H1 (cell line): ENCODE results near the gene ITPR3. TPM values are rescaled to one million over a fixed set of nuclear protein-coding genes. Genes with fewer than 3 reads are reported as not detected.

ENCODE experiments used
- ATF3 ChIP-seq: IDR thresholded peaks from 2 replicates; pipeline ENCODE4 v1.6.1; 2011; ENCODE audit warnings: low read depth, mild to moderate bottlenecking, low read length; ENCODE audit not compliant: insufficient read depth
- CHD7 ChIP-seq: fragments of 300-600 bp; sonication (generic); IDR thresholded peaks from 2 replicates; pipeline ENCODE4 v1.7.1; 2012; ENCODE audit warnings: low read length, moderate library complexity, mild to moderate bottlenecking, inconsistent platforms; ENCODE audit not compliant: insufficient replicate concordance
- GABPA ChIP-seq: IDR thresholded peaks from 2 replicates; pipeline ENCODE4 v1.6.1; 2011; ENCODE audit warnings: mild to moderate bottlenecking, low read length, moderate library complexity, borderline replicate concordance; ENCODE audit not compliant: insufficient read depth
- HDAC6 ChIP-seq: IDR thresholded peaks from one replicate; pipeline ENCODE4 v1.7.1; 2012; ENCODE audit warnings: low read depth, mild to moderate bottlenecking, inconsistent platforms, low read length, moderate library complexity
- KDM1A ChIP-seq: fragments of 200-600, 300-600 bp; sonication (generic); IDR thresholded peaks from 2 replicates; pipeline ENCODE4 v1.7.1; 2016; ENCODE audit warnings: mild to moderate bottlenecking, low read length, borderline replicate concordance
- KDM5A ChIP-seq: fragments of 200-600 bp; IDR thresholded peaks from 2 replicates; pipeline ENCODE4 v1.7.1; 2012; ENCODE audit warnings: mild to moderate bottlenecking, low read length, inconsistent platforms, mixed read lengths
- SIRT6 ChIP-seq: IDR thresholded peaks from one replicate; pipeline ENCODE4 v1.7.1; 2012; ENCODE audit warnings: low read length, inconsistent platforms
- SUZ12 ChIP-seq: fragments of 200-600 bp; sonication (generic); IDR thresholded peaks from 2 replicates; pipeline ENCODE4 v1.6.1; 2012; ENCODE audit warnings: mild to moderate bottlenecking, inconsistent platforms, low read length, moderate library complexity, mixed read lengths
- TBP ChIP-seq: IDR thresholded peaks from 2 replicates; pipeline ENCODE4 v1.6.1; 2011; ENCODE audit warnings: low read depth, low read length, improper control_type of control experiment
- YY1 ChIP-seq: IDR thresholded peaks from 2 replicates; pipeline ENCODE4 v1.6.1; 2011; ENCODE audit warnings: low read depth, mild to moderate bottlenecking, low read length
- polyA plus RNA-seq, 7 experiments: library from polyadenylated mRNA; depleted of rRNA in 3 of 7; stranded (reverse) in 5 of 7; unstranded in 2 of 7; fragments of >200 nt in 5 of 7; fragments of 200-250 nt in 2 of 7; gene quantifications; 1 replicate in 5 of 7; 2 replicates in 1 of 7; 4 replicates in 1 of 7; pipeline versions ENCODE4 v1.2.1 to v1.2.3, GENCODE V29; 2011 to 2013; ENCODE audit warnings: missing spikeins in 2 of 7, mixed read lengths in 2 of 7
- total RNA-seq: library from RNA; stranded (reverse); fragmentation: NEBNext Ultra II Directional; extraction: Animal tissue kit (Norgen Biotek cat#: 25700); gene quantifications from 2 replicates; pipeline ENCODE4 v1.2.1, GENCODE V29; 2021
- TF ChIP-seq, protein P1 (sequence below): IDR thresholded peaks from 2 replicates; pipeline ENCODE4 v1.6.1; 2012; ENCODE audit warnings: inconsistent platforms

The ITPR3 gene
- total and polyA plus RNA-seq, 2 of the 8 experiments (the other 6 are each of a cell fraction or from before 2014, with no cell fraction given): 29.1 to 45.7 TPM

GRCh38 chr6:33652002-33652401, 30.9 kb downstream of the ITPR3 start (continued):
- TF ChIP-seq CHD7: no peak
- no peak for TF ChIP-seq GABPA
- no peak for TF ChIP-seq KDM5A
- no peak for TF ChIP-seq SIRT6
- no peak for TF ChIP-seq KDM1A
- TF ChIP-seq YY1: no peak
- no peak for TF ChIP-seq HDAC6
- no peak for TF ChIP-seq TBP
- TF ChIP-seq SUZ12: no peak
- no peak for TF ChIP-seq ATF3
- TF ChIP-seq, protein P1, sequence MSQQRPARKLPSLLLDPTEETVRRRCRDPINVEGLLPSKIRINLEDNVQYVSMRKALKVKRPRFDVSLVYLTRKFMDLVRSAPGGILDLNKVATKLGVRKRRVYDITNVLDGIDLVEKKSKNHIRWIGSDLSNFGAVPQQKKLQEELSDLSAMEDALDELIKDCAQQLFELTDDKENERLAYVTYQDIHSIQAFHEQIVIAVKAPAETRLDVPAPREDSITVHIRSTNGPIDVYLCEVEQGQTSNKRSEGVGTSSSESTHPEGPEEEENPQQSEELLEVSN: no peak
